GM21381 (cell line): Measurements from ENCODE around the gene HOXB8.

Source experiments
- ATAC-seq: cut with Tn5 transposase; IDR thresholded peaks from one replicate; pipeline ENCODE4 v1.9.1; 2021; ENCODE audit warnings: mild to moderate bottlenecking, moderate library complexity; ENCODE audit not compliant: unreplicated experiment

The HOXB8 gene

GRCh38 chr17:48637323-48638260, 22.5 kb upstream of the HOXB8 start:
- ATAC-seq: no peak

- no peak for ATAC-seq
These were observed 21.3 kb upstream of the HOXB8 start for GRCh38 chr17:48636177-48637018.

GRCh38 chr17:48634493-48635208, 19.6 kb upstream of the HOXB8 start:
- ATAC-seq: no peak

GRCh38 chr17:48633266-48633677, 18.2 kb upstream of the HOXB8 start:
- no peak for ATAC-seq

GRCh38 chr17:48632579-48633265, 17.6 kb upstream of the HOXB8 start:
- no peak for ATAC-seq

- ATAC-seq: no peak
These were observed 16.8 kb upstream of the HOXB8 start for GRCh38 chr17:48631693-48632578.

- no peak for ATAC-seq
These were observed 16.0 kb upstream of the HOXB8 start for GRCh38 chr17:48630925-48631692.

GRCh38 chr17:48630009-48630924, 15.2 kb upstream of the HOXB8 start:
- ATAC-seq: no peak

GRCh38 chr17:48629411-48629759, 14.3 kb upstream of the HOXB8 start:
- ATAC-seq: no peak

GRCh38 chr17:48628649-48629410, 13.7 kb upstream of the HOXB8 start:
- no peak for ATAC-seq

- ATAC-seq: no peak
These were observed 12.8 kb upstream of the HOXB8 start for GRCh38 chr17:48627623-48628521.

GRCh38 chr17:48627118-48627597, 12.1 kb upstream of the HOXB8 start:
- no peak for ATAC-seq

GRCh38 chr17:48626245-48627117, 11.4 kb upstream of the HOXB8 start, which contains the start of gene HOXB9:
Gene HOXB9 (minus strand): TSS chr17:48626358. CDS start chr17:48626269, 89 bp downstream.
- no peak for ATAC-seq

- ATAC-seq: no peak
These were observed 10.6 kb upstream of the HOXB8 start for GRCh38 chr17:48625495-48626244.
